GM18499 (cell line): ENCODE measurements around the gene ARHGAP10.
A peak's percentile ranks its signal among the peaks of the same experiment; 100 is the strongest.

Experiments
- ATAC-seq: cut with Tn5 transposase; IDR thresholded peaks from one replicate; pipeline ENCODE4 v1.9.1; 2021; ENCODE audit warnings: moderate number of reproducible peaks; ENCODE audit not compliant: insufficient read depth, unreplicated experiment

Gene ARHGAP10

DNA sequence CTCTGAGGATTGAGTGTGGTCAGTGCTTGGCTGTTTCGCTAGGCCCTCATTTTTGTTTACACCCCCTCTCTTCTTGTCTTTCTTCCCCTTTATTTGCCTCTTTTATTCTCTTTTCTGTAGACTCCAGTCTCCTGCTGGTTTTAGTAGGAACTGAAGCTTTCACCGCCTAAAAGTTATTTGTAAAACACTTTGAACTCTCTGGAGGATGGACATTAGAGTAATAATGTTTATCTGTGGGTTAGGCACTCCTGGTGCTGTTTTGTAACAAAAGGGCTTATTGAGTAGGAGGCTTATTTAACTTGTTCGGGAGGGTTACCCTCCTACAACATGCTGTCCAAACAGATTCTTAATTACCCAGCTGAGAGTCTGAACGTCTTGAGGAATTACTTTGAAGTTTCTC, 1.6 kb upstream of the ARHGAP10 start:
- no peak for ATAC-seq

DNA sequence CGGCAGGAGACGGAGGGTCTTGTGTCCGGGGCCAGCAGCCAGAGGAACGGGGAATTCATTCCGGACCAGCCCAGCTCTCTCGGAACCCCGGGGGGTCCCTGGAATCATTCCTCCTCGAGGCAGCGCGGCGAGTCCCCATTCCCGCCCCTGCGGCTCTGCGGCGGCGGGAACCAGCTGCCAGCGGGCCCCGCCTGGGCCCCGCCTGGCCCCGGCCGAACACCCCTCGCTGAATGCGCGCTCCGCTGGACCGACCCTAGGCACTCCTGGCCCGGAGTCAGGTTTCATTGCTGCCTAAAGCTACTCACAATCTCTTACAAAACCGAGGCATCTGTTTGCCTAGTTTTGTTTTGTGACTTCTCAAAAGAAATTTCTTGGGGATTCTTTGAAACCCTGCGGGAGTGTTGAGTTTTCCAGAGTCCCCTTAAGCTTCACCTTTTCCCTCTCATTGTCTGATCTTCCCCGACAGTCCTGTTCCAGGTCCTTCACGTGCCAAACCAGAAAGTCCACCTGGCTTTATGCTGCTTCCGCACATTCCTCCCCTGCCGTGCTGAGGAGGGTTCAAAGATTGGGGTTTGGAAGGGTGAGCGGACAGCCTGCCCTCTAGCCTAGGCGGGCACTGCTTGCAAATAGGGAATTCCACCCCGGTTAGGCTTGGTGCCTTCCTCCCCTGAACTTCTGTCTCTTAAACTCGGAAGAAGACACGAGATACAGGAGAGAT, 789 bp downstream of the ARHGAP10 start:
- no peak for ATAC-seq

DNA sequence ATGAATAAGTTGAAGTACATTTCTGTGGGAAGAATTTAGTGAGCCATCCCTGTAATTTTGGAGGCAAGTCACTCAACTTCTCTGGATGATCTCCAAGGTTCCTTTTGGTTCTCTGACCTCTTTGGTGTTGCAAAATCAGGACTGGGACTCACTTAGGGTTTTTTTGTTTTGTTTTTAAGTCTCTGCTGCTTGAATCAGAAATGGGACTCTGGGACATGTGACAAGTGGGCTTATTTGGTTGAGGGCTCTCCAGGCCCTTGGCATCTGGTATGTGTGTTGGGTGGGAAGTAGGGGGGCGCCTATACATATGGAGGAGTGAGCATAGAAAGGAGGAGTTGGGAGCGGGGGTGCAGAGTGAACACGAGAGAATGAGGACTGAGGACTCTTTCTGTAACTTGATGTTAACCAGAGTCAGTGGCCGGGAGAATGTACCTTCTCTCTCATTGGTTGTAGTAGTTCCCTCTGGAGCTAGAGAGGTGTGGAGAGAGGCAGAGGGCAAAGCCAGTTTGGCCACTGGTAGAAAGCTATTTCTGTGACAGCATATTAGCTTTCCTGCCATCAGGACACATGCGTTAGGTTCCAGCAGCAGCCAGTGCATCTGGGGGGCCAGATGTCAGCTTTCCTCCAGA, 1.9 kb downstream of the ARHGAP10 start:
- ATAC-seq = no peak

- ATAC-seq = no peak
These were observed 2.6 kb downstream of the ARHGAP10 start for GRCh38 chr4:147734496-147734895.

DNA sequence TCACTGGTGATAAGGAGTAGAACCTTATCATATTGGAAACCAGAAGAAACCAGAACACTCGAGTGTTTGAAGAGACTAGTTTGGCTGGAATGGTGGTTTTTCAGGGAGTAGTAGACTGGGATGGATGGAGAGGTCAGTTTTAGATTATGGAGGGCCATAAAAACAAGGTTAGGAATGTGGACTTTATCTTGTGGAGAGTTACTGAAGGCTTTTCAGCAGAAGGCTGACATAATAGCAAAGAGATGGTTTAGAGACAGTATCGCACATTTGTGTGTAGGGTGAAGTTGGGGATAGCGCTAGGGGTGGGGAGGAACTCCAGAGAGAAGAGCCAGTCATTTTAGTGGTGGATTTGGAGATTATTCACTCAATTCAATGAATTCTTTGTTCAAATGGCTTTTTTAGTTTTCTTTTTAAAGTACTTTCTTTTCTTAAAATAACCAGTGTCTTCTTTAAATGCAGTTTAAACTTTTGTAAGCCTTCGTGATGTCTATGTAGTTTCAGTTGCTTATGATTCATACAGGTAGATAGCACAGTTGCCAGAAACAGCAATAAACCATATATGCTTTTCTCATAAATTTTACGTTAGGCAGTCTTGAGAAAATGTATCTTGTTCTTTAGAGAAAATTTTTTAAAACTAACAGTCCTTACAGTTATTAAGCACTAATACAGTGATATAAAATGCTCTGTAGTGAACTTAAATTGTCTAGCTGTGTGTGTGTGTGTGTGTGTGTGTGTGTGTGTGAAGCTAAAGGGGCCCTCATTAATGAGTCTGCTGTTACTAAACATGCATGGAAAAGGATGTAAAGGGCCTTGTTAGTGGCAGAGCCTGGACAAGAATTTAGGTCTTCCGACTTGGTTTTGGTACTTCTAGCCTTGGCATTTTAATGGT, 3.8 kb downstream of the ARHGAP10 start:
- peak; percentile 30 for ATAC-seq

- no peak for ATAC-seq
These were observed 4.6 kb downstream of the ARHGAP10 start for GRCh38 chr4:147736458-147736857.

DNA sequence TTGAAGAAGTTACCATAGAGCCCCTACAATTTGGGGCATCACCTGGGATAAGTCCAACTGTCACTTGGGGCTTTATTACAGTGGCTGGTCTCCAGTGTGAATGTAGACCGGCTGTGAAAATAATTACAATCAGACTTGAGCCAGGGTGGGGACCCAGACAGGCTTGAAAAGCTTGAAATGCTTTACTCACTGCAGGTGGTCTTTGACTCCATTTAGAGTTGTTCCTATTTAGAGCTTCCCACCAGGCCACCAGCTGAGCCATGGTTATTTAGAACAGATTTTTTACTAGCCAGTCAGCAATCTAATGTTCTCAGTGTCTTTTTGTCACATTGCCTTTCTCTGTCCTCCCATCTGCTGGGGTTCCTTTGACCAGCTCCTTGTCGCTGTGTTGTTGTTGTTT, 5.7 kb downstream of the ARHGAP10 start:
- no peak for ATAC-seq

GRCh38 chr4:147739239-147739823, 7.4 kb downstream of the ARHGAP10 start:
- ATAC-seq = no peak

- ATAC-seq = no peak
These were observed 8.3 kb downstream of the ARHGAP10 start for GRCh38 chr4:147740176-147740575.

- ATAC-seq = no peak
These were observed 9.4 kb downstream of the ARHGAP10 start for GRCh38 chr4:147741190-147741788.

DNA sequence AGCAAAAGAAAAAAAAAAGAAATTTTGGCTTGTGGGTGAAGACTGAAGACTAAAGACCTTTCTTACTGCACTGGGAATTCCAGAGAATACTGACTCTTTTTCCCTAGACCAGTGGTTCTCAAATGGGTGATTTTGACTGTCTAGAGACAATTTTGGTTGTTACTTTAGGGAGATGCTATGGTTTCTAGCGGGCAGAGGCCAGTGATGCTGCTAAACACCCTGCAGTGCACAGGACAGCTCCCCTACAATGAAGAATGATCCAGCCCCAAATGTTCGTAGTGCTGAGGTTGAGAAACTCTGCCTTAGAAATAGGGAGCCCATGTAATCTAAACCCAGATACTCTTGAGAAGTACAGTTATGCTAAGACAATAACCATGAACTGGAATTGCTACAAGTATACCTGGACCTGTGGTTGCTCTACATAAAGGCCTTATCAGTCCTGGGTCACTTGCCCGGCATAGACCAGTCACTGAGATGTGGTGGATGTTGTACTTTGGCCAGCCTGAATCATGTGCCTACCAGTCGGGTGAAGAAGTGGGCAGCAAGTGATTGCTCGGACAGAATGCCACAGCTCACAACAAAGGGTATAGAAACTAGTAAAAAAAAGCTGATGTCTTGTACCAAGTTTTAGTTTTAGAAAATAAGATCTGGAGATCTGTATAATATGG, 16.0 kb downstream of the ARHGAP10 start:
- no peak for ATAC-seq

GRCh38 chr4:147749811-147750321, 18.0 kb downstream of the ARHGAP10 start:
- ATAC-seq = peak; percentile 94

GRCh38 chr4:147753047-147753446, 21.2 kb downstream of the ARHGAP10 start:
- no peak for ATAC-seq

DNA sequence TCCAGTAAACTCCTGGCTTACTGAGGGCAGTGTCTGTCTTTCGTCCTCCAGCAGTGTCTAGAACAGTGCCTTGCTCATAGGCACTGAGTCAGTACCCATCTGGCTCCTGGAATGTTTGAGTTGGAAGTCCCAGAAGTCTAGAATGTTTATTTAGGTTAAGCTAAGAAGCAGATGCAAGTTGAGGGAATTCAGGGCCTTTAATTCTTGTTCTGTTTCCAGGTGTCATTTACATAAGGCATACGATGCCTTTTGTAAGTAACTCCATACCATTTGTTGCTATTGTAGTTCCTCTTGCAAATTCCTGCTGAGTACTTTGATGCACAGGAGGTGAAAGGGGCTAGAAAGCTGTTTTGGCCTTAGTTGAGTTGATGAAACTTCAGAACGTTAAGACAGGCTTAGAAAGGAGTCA, 22.2 kb downstream of the ARHGAP10 start:
- no peak for ATAC-seq

DNA sequence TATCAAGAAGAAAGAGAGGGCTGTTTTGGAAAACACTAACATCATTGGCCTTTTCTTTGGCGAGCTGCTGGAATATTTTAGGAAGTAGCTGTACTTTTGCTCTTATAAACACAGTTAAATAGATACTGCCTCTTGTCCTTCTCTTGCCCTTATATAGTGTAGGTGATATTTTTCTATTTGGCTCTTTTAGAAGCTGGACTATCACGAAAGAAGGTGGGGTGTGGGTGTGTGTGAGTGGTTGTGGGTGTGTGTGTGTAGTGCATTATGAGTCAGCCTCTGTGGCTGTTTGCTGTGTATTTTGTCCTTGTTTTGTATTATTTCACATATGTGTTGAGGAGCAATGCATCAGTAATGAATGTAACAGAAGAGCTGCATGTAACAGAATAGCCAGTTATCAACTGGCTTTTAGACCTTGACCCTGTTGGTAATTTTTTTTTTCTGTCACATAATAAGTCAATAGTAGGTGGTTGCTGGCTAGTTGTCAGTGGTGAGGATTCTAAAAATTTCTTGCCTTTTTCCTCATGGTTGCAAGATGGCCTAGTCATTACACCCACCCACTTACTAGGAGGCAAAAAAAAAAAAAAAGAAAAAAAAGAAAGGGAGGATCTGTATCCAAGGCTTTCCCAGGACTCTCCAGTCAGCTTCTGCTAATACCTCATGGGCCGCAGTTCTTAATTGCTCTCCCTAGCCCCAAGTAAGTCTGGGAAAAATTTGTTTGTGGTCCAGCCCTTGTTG, 23.8 kb downstream of the ARHGAP10 start:
- ATAC-seq = no peak

GRCh38 chr4:147756417-147756816, 24.5 kb downstream of the ARHGAP10 start:
- no peak for ATAC-seq

DNA sequence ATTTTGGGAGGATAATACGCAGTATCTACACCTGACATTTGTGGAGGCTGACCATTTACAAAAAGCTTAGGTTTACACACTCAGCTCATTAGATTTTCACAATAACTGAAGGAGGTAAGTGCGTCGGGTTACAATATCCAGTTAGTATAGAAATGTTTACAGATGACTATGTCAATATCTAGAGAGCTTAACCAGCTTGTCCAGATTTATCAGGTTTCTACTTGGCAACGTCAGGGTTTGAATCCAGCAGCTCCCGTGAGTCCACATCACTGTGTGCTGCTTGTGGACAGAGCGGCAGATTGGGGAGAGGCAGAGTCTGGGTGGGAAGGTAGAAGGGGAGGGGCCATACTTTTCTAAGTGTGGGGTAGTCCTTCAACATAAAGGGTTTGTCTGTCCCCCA, 28.3 kb downstream of the ARHGAP10 start:
- no peak for ATAC-seq

DNA sequence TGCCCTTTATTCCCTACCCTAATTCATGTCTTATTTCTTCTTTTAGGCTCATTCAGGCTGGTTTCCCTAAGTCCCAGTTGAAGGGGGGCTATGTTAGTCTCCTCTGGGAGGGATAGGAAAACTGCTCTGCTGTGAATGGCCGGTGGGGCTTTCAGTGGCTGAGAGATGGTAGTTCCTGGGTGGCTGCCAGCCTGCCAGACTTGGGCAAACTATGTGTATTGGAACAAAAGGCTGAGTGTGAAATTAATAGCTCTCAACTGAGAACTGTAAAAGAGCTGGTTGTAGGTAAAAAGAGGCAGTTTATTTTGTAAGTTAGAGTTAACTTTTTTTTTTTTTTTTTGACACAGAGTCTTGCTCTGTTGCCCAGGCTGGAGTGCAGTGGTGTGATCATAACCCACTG, 28.8 kb downstream of the ARHGAP10 start:
- no peak for ATAC-seq
